ENCODE measurements around the gene SPDYE2. TPM values are rescaled to one million over a fixed set of nuclear protein-coding genes. Genes with fewer than 3 reads are reported as not detected.
"Not testable (repeated sequence)": the region's sequence is repeated elsewhere in the genome, so short reads cannot be mapped to it uniquely, and the experiment has no call there.

Gene SPDYE2
- total RNA-seq, 1 donor from 2014 or later, result 0.52 TPM

GRCh38 chr7:102604431-102605145 is 53.6 kb downstream of the SPDYE2 start:
- DNase-seq (ENCODE audit: low spot score), result not testable (repeated sequence)

DNA sequence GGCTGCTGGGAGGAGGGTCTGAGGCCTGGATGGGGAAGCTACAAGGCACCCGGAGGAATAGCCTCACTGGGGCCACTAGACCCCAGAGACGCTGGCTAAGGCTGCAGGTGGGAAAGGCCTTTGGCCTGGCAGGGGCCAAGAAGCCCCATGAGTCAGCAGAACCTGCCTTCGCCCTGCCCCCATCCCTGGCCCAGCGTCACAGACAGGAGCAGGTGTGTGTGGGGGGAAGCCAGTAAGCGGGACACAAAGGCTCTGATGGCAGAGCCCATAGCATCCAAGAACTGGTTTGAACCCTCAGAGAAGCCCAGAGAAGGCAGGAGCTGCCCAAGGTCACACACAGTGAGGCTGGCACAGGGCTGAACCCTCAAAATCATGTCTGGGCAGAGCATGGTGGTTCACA is 55.8 kb downstream of the SPDYE2 start:
- not testable (repeated sequence) for DNase-seq (ENCODE audit: low spot score)

DNA sequence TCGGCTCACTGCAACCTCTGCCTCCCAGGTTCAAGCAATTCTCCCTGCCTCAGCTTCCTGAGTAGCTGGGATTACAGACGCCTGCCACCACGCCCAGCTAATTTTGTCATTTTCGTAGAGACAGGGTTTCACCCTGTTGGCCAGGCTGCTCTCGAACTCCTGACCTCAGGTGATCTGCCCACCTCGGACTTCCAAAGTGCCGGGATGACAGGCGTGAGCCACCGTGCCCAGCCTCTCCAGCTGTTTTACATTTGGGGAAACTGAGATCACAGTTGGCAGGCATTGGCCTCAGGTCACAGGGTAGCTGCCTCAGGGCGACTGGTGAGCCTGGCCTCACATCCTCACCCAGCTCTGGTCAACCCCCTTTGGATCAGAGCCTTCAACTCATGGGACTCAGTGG is 58.7 kb downstream of the SPDYE2 start:
- not testable (repeated sequence) for DNase-seq (ENCODE audit: low spot score)

- DNase-seq (ENCODE audit: low spot score), result peak; percentile 33
These were observed 59.4 kb downstream of the SPDYE2 start for GRCh38 chr7:102610441-102610840.

DNA sequence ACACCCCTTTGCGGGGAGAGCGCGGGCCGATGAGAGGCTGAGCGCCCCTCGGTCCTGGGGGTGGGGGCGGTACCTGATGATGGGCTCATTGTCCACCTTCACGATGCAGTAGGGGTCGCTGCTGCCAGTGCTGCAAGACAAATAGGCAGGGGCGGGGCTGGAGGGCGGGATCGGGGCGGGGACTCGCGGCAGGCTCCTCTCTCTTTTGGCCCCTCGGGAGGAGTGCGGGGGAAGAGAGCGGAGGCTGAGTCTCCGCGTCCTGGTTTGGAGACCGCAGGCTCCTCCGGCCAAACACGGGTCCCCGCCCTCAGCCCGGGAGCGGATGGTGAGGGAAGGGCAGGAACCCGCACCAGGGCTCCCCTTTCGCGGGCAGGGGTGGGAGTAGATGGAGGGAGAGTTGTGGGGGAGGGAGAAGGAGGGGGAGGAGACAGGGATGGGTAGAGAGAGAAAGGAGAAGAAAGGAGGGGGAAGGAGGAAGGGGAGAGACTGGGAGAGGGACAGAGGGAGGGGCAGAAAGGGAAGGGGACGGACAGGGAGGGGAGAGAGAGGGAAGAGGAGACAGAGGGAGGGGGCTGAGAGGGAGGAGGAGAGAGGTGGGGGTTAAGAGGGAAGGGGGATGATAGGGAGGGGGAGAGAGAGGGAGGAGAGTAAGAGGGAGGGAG is 60.1 kb downstream of the SPDYE2 start:
- not testable (repeated sequence) for DNase-seq (ENCODE audit: low spot score)

DNA sequence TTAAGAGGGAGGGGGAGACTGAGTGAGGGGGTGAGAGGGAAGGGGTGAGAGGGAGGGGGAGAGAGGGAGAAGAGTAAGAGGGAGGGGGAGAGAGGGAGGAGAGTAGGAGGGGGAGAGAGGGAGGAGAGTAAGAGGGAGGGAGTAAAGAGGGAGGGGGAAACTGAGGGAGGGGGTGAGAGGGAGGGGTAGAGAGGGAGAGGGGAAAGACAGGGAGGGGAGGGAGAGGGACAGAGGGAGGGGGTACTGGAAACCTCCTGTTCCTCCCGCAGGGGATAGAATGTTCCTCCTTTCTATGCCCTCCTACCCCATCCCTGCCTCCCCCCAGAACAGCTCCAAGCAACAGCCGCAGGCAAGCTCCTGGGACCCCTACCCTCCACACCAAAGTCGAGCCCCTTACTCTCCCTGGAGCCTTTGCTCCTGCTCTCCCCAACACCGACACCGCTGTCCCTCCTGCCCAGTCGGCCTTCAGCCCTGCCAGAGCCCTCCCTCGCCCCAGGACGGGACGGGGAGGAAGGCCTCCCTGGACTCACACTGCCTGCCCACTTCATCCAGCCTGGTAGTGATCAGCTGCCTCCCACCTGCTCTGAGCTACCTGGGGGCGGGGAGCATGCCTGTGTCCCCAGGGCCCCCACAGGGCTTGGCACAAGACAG is 60.8 kb downstream of the SPDYE2 start:
- DNase-seq (ENCODE audit: low spot score), result peak; percentile 45

Other genes starting within 250 kb of the SPDYE2 start
- not detected for gene SPDYE6, start 194.8 kb upstream of the SPDYE2 start, total RNA-seq
- 22.8 TPM for gene PRKRIP1, start 154.9 kb upstream of the SPDYE2 start, total RNA-seq
- gene ORAI2, start 117.7 kb upstream of the SPDYE2 start, total RNA-seq, result 19.7 TPM
- 10.3 TPM for gene ALKBH4, start 86.4 kb upstream of the SPDYE2 start, total RNA-seq
- 11.4 TPM for gene LRWD1, start 86.2 kb upstream of the SPDYE2 start, total RNA-seq
- 53.1 TPM for gene POLR2J, start 72.3 kb upstream of the SPDYE2 start, total RNA-seq
- gene RASA4B, start 33.4 kb upstream of the SPDYE2 start, total RNA-seq, result 10.9 TPM
- gene UPK3BL2, start 7.5 kb upstream of the SPDYE2 start, total RNA-seq, result 132 TPM
- gene POLR2J3, start 21.4 kb downstream of the SPDYE2 start, total RNA-seq, result 64.3 TPM
- 76.5 TPM for gene RASA4, start 65.5 kb downstream of the SPDYE2 start, total RNA-seq
- 292 TPM for gene UPK3BL1, start 91.6 kb downstream of the SPDYE2 start, total RNA-seq
- not detected for gene SPDYE2B, start 99.1 kb downstream of the SPDYE2 start, total RNA-seq
- gene POLR2J2, start 120.4 kb downstream of the SPDYE2 start, total RNA-seq, result 17.3 TPM
- 12.8 TPM for gene FAM185A, start 197.8 kb downstream of the SPDYE2 start, total RNA-seq